GM19193 (cell line): Measurements from ENCODE around the gene CFAP410.

Experiments used
- POLR2A ChIP-seq: IDR thresholded peaks from 4 replicates; pipeline ENCODE4 v1.6.1; 2011; ENCODE audit not compliant: insufficient read depth, insufficient read length; ENCODE audit errors: extremely low read depth

Gene CFAP410

DNA sequence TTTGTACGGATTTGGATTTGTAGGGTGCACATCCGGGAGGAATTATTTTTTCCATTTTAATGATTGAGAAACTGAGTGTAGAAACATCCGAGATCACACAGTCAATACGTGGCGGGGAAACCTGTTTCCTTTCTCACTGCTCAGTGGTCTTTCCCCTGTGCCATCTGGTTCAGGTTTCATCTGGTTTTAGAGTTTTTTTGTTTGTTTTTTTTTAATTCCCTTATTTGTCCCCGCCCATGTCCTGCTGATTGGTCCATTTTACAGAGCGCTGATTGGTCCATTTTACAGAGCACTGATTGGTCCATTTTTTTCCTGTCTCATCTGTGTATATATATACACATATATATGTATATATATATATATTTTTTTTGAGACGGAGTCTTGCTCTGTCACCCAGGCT lies 20.2 kb upstream of the CFAP410 start:
- TF ChIP-seq POLR2A = no peak

DNA sequence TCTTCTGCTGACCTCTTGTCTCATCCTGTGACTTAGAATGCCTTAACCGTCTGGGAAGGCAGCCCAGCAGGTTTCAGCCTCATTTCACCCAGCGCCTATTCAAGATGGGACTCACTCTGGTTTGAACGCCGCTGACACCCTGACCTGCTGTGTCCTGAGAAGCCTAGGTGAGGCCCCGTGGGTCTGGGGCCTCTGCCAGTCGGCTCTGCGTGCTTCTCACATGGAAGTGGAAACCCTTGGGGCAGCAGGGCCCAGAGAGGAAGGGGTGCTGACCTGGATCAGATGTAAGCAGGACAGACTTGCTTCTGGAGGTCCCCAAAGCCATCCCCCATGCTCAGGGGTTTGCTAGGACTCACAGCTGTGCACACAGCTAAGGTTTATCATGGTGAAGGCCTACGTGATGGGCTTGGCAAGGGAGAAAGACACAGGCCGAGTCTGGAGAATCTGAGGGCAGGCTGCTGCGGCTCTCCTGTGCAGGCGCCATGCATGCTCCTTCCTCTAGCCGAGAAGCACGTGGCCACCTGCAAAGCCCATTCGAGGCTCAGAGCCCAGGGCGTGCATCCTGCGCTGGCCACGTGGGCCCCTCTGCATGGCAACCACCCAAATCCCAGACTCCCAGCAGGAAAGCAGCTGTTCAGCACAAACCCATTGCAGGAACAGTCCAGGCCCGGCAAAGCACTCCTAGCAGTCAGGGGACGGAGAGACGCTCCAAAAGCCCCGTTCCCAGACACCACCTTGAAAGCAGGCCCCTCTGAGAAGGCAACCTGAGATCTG lies 18.1 kb upstream of the CFAP410 start:
- no peak for TF ChIP-seq POLR2A

GRCh38 chr21:44356636-44357035 lies 17.4 kb upstream of the CFAP410 start:
- no peak for TF ChIP-seq POLR2A

DNA sequence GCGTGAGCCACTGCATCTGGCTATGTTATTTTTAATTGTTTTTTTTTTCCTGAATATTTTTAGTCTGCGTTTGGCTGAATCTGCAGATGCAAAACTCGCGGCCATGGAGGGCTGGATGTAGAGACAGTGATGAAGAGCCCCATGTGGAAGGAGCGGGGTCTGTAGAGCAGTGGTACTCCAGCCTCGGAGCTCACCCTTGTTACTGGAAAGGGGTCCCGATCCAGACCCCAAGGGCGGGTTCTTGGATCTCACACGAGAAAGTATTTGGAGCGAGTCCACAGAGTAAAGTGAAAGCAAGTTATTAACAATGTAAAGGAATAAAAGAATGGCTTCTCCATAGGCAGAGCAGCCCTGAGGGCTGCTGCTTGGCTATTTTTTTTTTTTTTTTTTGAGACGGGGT lies 17.0 kb upstream of the CFAP410 start:
- no peak for TF ChIP-seq POLR2A

GRCh38 chr21:44354775-44355771 lies 15.9 kb upstream of the CFAP410 start:
- TF ChIP-seq POLR2A = no peak

- no peak for TF ChIP-seq POLR2A
Observed at GRCh38 chr21:44354001-44354405, 14.8 kb upstream of the CFAP410 start.

DNA sequence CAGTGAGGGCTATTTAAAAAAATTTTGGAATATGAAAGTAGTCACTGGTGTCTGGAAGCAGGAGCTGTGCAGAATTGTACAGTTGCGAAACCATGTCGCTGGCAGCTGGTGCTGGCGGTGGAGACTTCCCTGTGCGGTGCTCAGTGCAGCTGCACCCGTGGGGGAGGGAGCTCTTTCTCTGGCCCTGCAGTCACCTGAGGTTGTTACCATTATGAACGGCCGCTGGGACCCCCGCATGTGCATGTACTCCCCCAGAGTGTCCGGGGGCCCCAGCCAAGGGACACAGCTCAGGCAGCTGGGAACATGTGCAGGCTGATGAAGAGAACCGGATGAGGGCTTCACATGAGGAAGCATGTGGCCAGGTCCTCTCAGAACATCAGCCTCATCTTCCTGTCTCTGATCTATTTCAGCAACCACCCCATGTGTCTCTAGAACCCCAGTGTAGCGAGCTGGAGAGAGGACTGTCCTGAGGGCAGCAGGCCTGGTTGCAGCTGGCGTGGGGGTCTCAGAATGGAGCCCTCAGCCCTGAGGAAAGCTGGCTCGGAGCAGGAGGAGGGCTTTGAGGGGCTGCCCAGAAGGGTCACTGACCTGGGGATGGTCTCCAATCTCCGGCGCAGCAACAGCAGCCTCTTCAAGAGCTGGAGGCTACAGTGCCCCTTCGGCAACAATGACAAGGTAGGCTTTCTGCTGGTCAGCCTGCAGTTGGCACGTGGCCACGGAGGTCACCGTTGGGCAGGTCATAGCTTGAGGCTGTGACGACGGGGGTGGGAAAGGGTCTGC lies 14.2 kb upstream of the CFAP410 start, which contains the start of gene TRPM2:
Gene TRPM2 (plus strand): TSS at position 431 of the 780 bp plus-strand sequence. CDS start 80 bp downstream, at position 511.
- TF ChIP-seq POLR2A = no peak

- no peak for TF ChIP-seq POLR2A
Observed at GRCh38 chr21:44352253-44352860, 13.2 kb upstream of the CFAP410 start.

GRCh38 chr21:44351535-44352252 lies 12.5 kb upstream of the CFAP410 start:
- TF ChIP-seq POLR2A = no peak

DNA sequence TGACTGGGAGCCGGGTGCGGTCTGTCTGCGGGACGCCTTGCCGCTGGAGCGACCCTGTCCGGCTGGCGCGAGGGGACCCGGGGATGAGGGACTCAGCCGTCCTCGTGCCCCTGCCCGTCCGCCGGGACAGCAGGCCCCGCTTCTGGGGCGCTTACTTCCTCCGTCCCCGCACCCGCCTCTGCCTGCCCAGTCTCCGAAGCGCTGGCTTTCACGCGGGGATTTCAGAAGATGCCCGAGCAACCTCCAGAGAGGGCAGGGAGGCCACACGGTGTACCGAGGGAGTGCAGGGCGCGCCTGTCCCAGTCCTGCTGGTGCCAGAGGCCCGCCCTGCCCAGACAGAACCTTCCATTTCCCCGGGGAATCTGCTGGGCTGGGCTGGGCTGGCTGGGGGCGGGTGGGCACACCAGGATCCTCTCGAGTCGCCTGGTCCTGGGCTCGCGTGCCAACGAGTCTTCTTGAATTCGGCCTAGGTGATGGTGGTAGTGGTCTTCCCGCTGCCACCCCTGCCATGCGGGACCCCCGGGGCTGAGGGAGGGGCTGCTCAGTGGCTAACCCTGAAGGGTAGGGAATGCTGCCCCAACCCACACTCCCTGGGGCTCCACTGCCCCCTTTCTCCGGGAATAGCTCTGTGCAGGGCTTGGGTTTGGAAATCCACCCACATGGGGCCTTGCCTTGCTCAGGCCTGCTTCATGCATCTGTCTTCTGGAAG lies 11.7 kb upstream of the CFAP410 start:
- no peak for TF ChIP-seq POLR2A

GRCh38 chr21:44349847-44350772 lies 10.9 kb upstream of the CFAP410 start:
- TF ChIP-seq POLR2A = no peak

GRCh38 chr21:44349416-44349846 lies 10.2 kb upstream of the CFAP410 start:
- TF ChIP-seq POLR2A = no peak

DNA sequence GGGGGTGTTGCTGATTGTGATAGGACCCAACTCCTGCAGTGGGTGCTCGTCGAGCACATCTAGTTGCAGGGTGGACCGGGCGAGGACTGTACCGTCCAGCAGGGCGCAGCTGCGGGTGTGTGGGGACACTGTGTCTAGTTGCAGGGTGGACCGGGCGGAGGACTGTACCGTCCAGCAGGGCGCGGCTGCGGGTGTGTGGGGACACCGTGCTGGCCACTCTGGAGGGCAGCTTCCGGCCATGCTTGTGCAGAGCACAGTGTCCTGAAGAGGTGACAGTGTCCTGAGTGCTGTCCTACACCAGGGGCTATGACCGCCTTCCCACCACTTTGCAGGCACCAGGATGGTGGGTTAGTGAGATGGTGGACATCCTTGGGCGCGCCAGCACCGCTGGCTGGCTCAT lies 9.7 kb upstream of the CFAP410 start:
- TF ChIP-seq POLR2A = no peak
